Right ventricle myocardium superior (tissue), 1 donor: ENCODE results near the gene THYN1. TPM values are rescaled to one million over a fixed set of nuclear protein-coding genes. Genes with fewer than 3 reads are reported as not detected.
"Not testable (repeated sequence)": the region's sequence is repeated elsewhere in the genome, so short reads cannot be mapped to it uniquely, and the experiment has no call there.

Experiments used
- ATAC-seq: fragments of 200-7000 bp; cut with Tn5 transposase; one replicate; pipeline ENCODE4 v1.9.1; 2020; ENCODE audit warnings: mild to moderate bottlenecking; ENCODE audit not compliant: poor library complexity
- DNase-seq: peaks from one replicate; pipeline ENCODE4 v3.0.0-alpha.2; 2020
- intact Hi-C: fragments of 100-400 bp; cut with DNase I; formaldehyde crosslinking; loops from one replicate; pipeline ENCODE4 v1.11.2; 2022
- long read RNA-seq: library from polyadenylated mRNA; unstranded; transcript quantifications from one replicate; pipeline ENCODE4 v2.0.0, GENCODE V29; 2021
- total RNA-seq: library from RNA; stranded (reverse); fragmentation: NEBNext Ultra II Directional; extraction: Animal tissue kit (Norgen Biotek cat#: 25700); gene quantifications from one replicate; pipeline ENCODE4 v1.2.1, GENCODE V29; 2021
- donor health status: DM: no; HTN: yes; CAD: no; lungs with severe emphysema.

Gene THYN1
- 35.4 TPM for total RNA-seq
- long read RNA-seq, transcript THYN1-201 (7 exons, 1,299 nt) = minor isoform, 11 of 64 reads
- long read RNA-seq, transcript THYN1-203 (8 exons, 943 nt) = major isoform, 35 of 64 reads
- long read RNA-seq, partial matches to known transcripts = 1 of 64 reads
- long read RNA-seq, other reads (novel, unspliced or antisense) = 11 of 64 reads

- DNase-seq = peak; percentile 97
- peak; percentile 99 for ATAC-seq
- intact Hi-C loops = no loop called here
These were observed at the start of gene THYN1, which contains the start of gene ACAD8 for GRCh38 chr11:134253188-134253993. THYN1 (minus strand) TSS chr11:134253352; CDS start chr11:134252882, 470 bp downstream. ACAD8 (plus strand) TSS chr11:134253568; CDS start chr11:134253601, 33 bp downstream.

GRCh38 chr11:134294664-134295063 lies 41.5 kb upstream of the THYN1 start:
- ATAC-seq (no peak), DNase-seq (no peak)
- intact Hi-C loops = no loop called here

GRCh38 chr11:134293119-134294113 lies 40.3 kb upstream of the THYN1 start:
- DNase-seq (no peak), ATAC-seq (no peak)
- intact Hi-C loops = no loop called here

- DNase-seq (no peak), ATAC-seq (no peak)
- intact Hi-C loops = no loop called here
These were observed 39.5 kb upstream of the THYN1 start for GRCh38 chr11:134292661-134293060.

GRCh38 chr11:134291196-134291595 lies 38.0 kb upstream of the THYN1 start:
- DNase-seq (no peak), ATAC-seq (no peak)
- intact Hi-C loops = no loop called here

GRCh38 chr11:134290646-134291045 lies 37.5 kb upstream of the THYN1 start:
- no peak for ATAC-seq
- no peak for DNase-seq
- intact Hi-C loops = no loop called here

- peak; percentile 57 for DNase-seq
- ATAC-seq = peak; percentile 45
- intact Hi-C loops = no loop called here
These were observed 36.6 kb upstream of the THYN1 start for GRCh38 chr11:134289789-134290188.

- no peak for DNase-seq
- no peak for ATAC-seq
- intact Hi-C loops = no loop called here
These were observed 36.0 kb upstream of the THYN1 start for GRCh38 chr11:134289167-134289566.

- DNase-seq = no peak
- ATAC-seq = no peak
- intact Hi-C loops = no loop called here
These were observed 35.3 kb upstream of the THYN1 start for GRCh38 chr11:134288486-134288885.

GRCh38 chr11:134287561-134287960 lies 34.4 kb upstream of the THYN1 start:
- ATAC-seq (no peak), DNase-seq (no peak)
- intact Hi-C loops = no loop called here

GRCh38 chr11:134284349-134284748 lies 31.2 kb upstream of the THYN1 start:
- intact Hi-C loops, DNase-seq, ATAC-seq: not testable (repeated sequence)

GRCh38 chr11:134283461-134284230 lies 30.5 kb upstream of the THYN1 start:
- ATAC-seq (no peak), DNase-seq (no peak)
- intact Hi-C loops = no loop called here

GRCh38 chr11:134282121-134283045 lies 29.2 kb upstream of the THYN1 start:
- intact Hi-C loops = no loop called here
- DNase-seq (peak; percentile 50), ATAC-seq (peak; percentile 88)

GRCh38 chr11:134281635-134282034 lies 28.5 kb upstream of the THYN1 start:
- ATAC-seq, DNase-seq, intact Hi-C loops: not testable (repeated sequence)

GRCh38 chr11:134278356-134278755 lies 25.2 kb upstream of the THYN1 start:
- no peak for ATAC-seq
- no peak for DNase-seq
- intact Hi-C loops = no loop called here

GRCh38 chr11:134277183-134278001 lies 24.2 kb upstream of the THYN1 start:
- no peak for DNase-seq
- ATAC-seq = no peak
- intact Hi-C loops = no loop called here
